GM20000 (cell line): ENCODE results near the gene KCTD17.

Experiments
- DNase-seq: peaks from one replicate; pipeline ENCODE4 v3.0.0; 2012; ENCODE audit warnings: low spot score
- CTCF ChIP-seq: IDR thresholded peaks from 2 replicates; pipeline ENCODE4 v1.5.1; 2012; ENCODE audit warnings: mild to moderate bottlenecking, control low read depth; ENCODE audit errors: extremely low read depth, missing control alignments

KCTD17 gene

GRCh38 chr22:37109242-37109917, 57.8 kb downstream of the KCTD17 start, which contains the start of gene TMPRSS6:
Gene TMPRSS6 (minus strand): TSS chr22:37109713. CDS start chr22:37103417, 6,296 bp downstream.
- DNase-seq: no peak
- TF ChIP-seq CTCF: no peak

GRCh38 chr22:37111156-37111717, 59.7 kb downstream of the KCTD17 start:
- no peak for TF ChIP-seq CTCF
- DNase-seq: no peak

- no peak for DNase-seq
- no peak for TF ChIP-seq CTCF
Observed at GRCh38 chr22:37112084-37112728, 60.7 kb downstream of the KCTD17 start.
